Neural cell (in vitro differentiated cells): ENCODE measurements around the gene CTTN. TPM values are rescaled to one million over a fixed set of nuclear protein-coding genes. Genes with fewer than 3 reads are reported as not detected.

Experiments used
- H2AFZ ChIP-seq: fragments of 200-600, 300-800 bp; sonication (generic), shearing (Covaris generic); 2 replicates; pipeline ENCODE4 v1.6.0; 2014; ENCODE audit warnings: low read depth, mild to moderate bottlenecking, antibody characterized with exemption, low read length, moderate library complexity
- H3F3A ChIP-seq: fragments of 200-600 bp; shearing (Covaris generic); 2 replicates; pipeline ENCODE4 v1.6.1; 2016; ENCODE audit warnings: mild to moderate bottlenecking, moderate library complexity, mixed read lengths, antibody characterized with exemption, low read length; ENCODE audit not compliant: insufficient read depth, poor library complexity, severe bottlenecking
- H3K27ac ChIP-seq: fragments of 200-600, 300-800 bp; sonication (generic), shearing (Covaris generic); 2 replicates; pipeline ENCODE4 v1.5.1; 2014; ENCODE audit warnings: mild to moderate bottlenecking, low read length, moderate library complexity
- H3K27me3 ChIP-seq: fragments of 300-800, 200-600 bp; sonication (generic), shearing (Covaris generic); 2 replicates; pipeline ENCODE4 v1.6.0; 2014; ENCODE audit warnings: mild to moderate bottlenecking, low read depth, low read length, moderate library complexity; ENCODE audit not compliant: insufficient read depth
- H3K36me3 ChIP-seq: fragments of 300-800, 200-600 bp; sonication (generic), shearing (Covaris generic); 2 replicates; pipeline ENCODE4 v1.5.1; 2014; ENCODE audit warnings: mild to moderate bottlenecking, antibody characterized with exemption, low read length, moderate library complexity; ENCODE audit not compliant: insufficient read depth
- H3K4me2 ChIP-seq: fragments of 300-800, 200-600 bp; sonication (generic), shearing (Covaris generic); 2 replicates; pipeline ENCODE4 v1.6.0; 2014; ENCODE audit warnings: mild to moderate bottlenecking, low read length
- H3K4me3 ChIP-seq: fragments of 300-800, 200-600 bp; sonication (generic), shearing (Covaris generic); 2 replicates; pipeline ENCODE4 v1.5.1; 2014; ENCODE audit warnings: mild to moderate bottlenecking, low read length, moderate library complexity
- H3K79me2 ChIP-seq: fragments of 200-600 bp; shearing (Covaris generic); replicated peaks from 2 replicates; pipeline ENCODE4 v1.6.0; 2014; ENCODE audit warnings: mild to moderate bottlenecking, low read length, moderate library complexity; ENCODE audit not compliant: insufficient read depth
- H3K9ac ChIP-seq: fragments of 300-800, 200-600 bp; sonication (generic), shearing (Covaris generic); 2 replicates; pipeline ENCODE4 v1.6.1; 2016; ENCODE audit warnings: mild to moderate bottlenecking, low read length, mixed read lengths
- H3K9me2 ChIP-seq: fragments of 200-600 bp; shearing (Covaris generic); 2 replicates; pipeline ENCODE4 v1.6.1; 2016; ENCODE audit warnings: mild to moderate bottlenecking, low read length, mixed read lengths; ENCODE audit not compliant: insufficient read depth
- H3K9me3 ChIP-seq: fragments of 200-600, 300-800 bp; sonication (generic), shearing (Covaris generic); 2 replicates; pipeline ENCODE4 v1.6.1; 2016; ENCODE audit warnings: mild to moderate bottlenecking, mixed run types, low read length, moderate library complexity, mixed read lengths
- H4K20me1 ChIP-seq: fragments of 200-600 bp; shearing (Covaris generic); 2 replicates; pipeline ENCODE4 v1.6.1; 2016; ENCODE audit warnings: mild to moderate bottlenecking, mixed run types; ENCODE audit not compliant: insufficient read depth
- CTCF ChIP-seq: fragments of 450-650 bp; IDR thresholded peaks from 2 replicates; pipeline ENCODE4 v1.5.1; 2014; ENCODE audit warnings: antibody characterized with exemption, mild to moderate bottlenecking, moderate library complexity; ENCODE audit not compliant: poor library complexity, severe bottlenecking
- EZH2 ChIP-seq: fragments of 200-600, 300-800 bp; shearing (Covaris generic), sonication (generic); IDR thresholded peaks from 2 replicates; pipeline ENCODE4 v1.6.1; 2014; ENCODE audit warnings: antibody characterized with exemption, low read length, borderline replicate concordance, mild to moderate bottlenecking; ENCODE audit not compliant: insufficient read depth, poor library complexity, severe bottlenecking
- MXI1 ChIP-seq: fragments of 450-650 bp; conservative IDR thresholded peaks from 2 replicates; pipeline ENCODE4 v1.6.1; 2014; ENCODE audit warnings: antibody characterized with exemption, mild to moderate bottlenecking; ENCODE audit not compliant: poor library complexity, severe bottlenecking
- POLR2AphosphoS5 ChIP-seq: IDR thresholded peaks from 2 replicates; pipeline ENCODE4 v1.6.1; 2012
- RAD21 ChIP-seq: fragments of 450-650 bp; conservative IDR thresholded peaks from 2 replicates; pipeline ENCODE4 v1.6.1; 2014; ENCODE audit warnings: antibody characterized with exemption, mild to moderate bottlenecking, moderate library complexity
- SMC3 ChIP-seq: fragments of 450-650 bp; conservative IDR thresholded peaks from 2 replicates; pipeline ENCODE4 v1.6.1; 2014; ENCODE audit warnings: antibody characterized with exemption, mild to moderate bottlenecking, moderate library complexity; ENCODE audit not compliant: poor library complexity
- TAF1 ChIP-seq: IDR thresholded peaks from 2 replicates; pipeline ENCODE4 v1.6.1; 2012; ENCODE audit warnings: low read depth
- polyA plus RNA-seq: library from polyadenylated mRNA; depleted of rRNA; stranded (reverse); fragments of >200 nt; gene quantifications from 2 replicates; pipeline ENCODE4 v1.2.3, GENCODE V29; 2014

CTTN gene
- polyA plus RNA-seq, 1 donor from 2014 or later, result 220 TPM

GRCh38 chr11:70486026-70486415, 87.7 kb downstream of the CTTN start:
- TF ChIP-seq CTCF, result no peak
- no peak for TF ChIP-seq RAD21
- TF ChIP-seq EZH2, result no peak
- TF ChIP-seq SMC3, result no peak
- no peak for TF ChIP-seq POLR2AphosphoS5
- no peak for TF ChIP-seq TAF1
- no peak for TF ChIP-seq MXI1
- H3K4me2 ChIP-seq, result no peak overlapping the region
- no peak overlapping the region for H3K4me3 ChIP-seq
- H3K79me2 ChIP-seq, result no peaks in the 10 kb centered on the region
- H3K9ac ChIP-seq, result no peak overlapping the region
- no peaks in the 10 kb centered on the region for H3F3A ChIP-seq
- no peak overlapping the region for H2AFZ ChIP-seq
- no peaks in the 10 kb centered on the region for H4K20me1 ChIP-seq
- peaks cover 4% of the 10 kb centered on the region for H3K9me3 ChIP-seq
- no peaks in the 10 kb centered on the region for H3K9me2 ChIP-seq
- H3K27me3 ChIP-seq, result no peaks in the 10 kb centered on the region
- H3K27ac ChIP-seq, result no peak overlapping the region
- H3K36me3 ChIP-seq, result peaks cover 4% of the 10 kb centered on the region

Other genes starting within 250 kb of the CTTN start
- gene FADD, start 195.2 kb upstream of the CTTN start, polyA plus RNA-seq, result 23.1 and 25.5 TPM in 2 replicates
- 45.9 and 48.9 TPM in 2 replicates for gene PPFIA1, start 127.8 kb upstream of the CTTN start, polyA plus RNA-seq